ENCODE results near the gene JAKMIP1.

- no peak for TF ChIP-seq ZNF274 (IDR thresholded peaks at IDR 0.05; ENCODE audit: low read depth, low read length)
- TF ChIP-seq YY1 (IDR thresholded peaks at IDR 0.05; ENCODE audit: insufficient read depth, insufficient read length): no peak
- TF ChIP-seq SUZ12 (IDR thresholded peaks at IDR 0.05; ENCODE audit: extremely low read depth, insufficient read depth, insufficient read length): no peak
These were observed 50.2 kb downstream of the JAKMIP1 start for GRCh38 chr4:6150046-6150735.

All from NT2/D1 (cell line).